SJCRH30 (cell line): Measurements from ENCODE around the gene NFYC. TPM values are rescaled to one million over a fixed set of nuclear protein-coding genes. Genes with fewer than 3 reads are reported as not detected.

Experiments
- total RNA-seq: library from RNA; depleted of rRNA; stranded (reverse); fragments of >200 nt; shearing (Covaris generic); gene quantifications from 2 replicates; pipeline ENCODE4 v1.2.3, GENCODE V29; 2014; rRNA removed

NFYC gene
- total RNA-seq, 1 experiment from 2014 or later: 52.8 TPM

Other genes starting within 250 kb of the NFYC start
- 6.2 and 8.2 TPM in 2 replicates for gene ZFP69B, start 241.2 kb upstream of the NFYC start, total RNA-seq
- gene ZFP69, start 214.4 kb upstream of the NFYC start, total RNA-seq: 10.5 and 11.7 TPM in 2 replicates
- 22.7 and 25.6 TPM in 2 replicates for gene EXO5, start 182.9 kb upstream of the NFYC start, total RNA-seq
- 9.6 and 10.5 TPM in 2 replicates for gene ZNF684, start 160.1 kb upstream of the NFYC start, total RNA-seq
- gene RIMS3, start 26.0 kb upstream of the NFYC start, total RNA-seq: 10.0 and 12.7 TPM in 2 replicates
- 0.05 and 0.12 TPM in 2 replicates for gene KCNQ4, start 92.1 kb downstream of the NFYC start, total RNA-seq
- not detected in 2 replicates for gene CITED4, start 170.7 kb downstream of the NFYC start, total RNA-seq